ENCODE results near the gene TSPAN32.

TSPAN32 gene

DNA sequence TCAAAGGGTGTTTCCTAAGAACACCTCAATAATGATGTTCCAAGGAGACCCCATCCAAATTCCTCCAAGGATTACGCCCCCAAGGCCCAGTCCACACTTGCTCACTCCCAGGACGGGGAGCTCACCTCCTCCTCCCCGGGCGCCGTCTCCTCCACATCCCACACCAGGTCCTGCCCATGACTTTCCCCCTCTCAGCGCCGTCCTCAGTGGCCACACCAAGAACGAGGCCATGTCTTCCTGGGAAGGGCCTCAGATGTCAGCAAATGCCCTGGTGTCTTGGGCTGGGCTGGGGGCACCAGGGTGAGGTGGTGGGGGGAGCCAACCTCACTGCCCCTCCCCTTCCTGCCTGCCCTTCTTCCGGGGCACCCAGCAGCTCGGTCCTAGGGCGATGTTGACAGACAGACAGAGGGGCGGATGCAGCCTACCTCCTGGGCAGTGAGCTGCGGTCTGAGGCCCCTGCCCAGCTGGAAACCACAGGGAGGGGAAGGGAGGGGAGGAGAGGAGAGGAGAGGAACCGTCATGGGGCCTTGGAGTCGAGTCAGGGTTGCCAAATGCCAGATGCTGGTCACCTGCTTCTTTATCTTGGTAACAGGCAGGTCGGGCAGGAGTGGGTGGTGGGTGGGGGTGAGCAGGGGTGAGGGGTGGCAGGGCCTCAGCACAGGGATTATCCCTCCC lies at the start of gene TSPAN32, which contains the start of gene C11orf21:
TSS of gene TSPAN32 (plus strand) at position 383 of the 675 bp plus-strand sequence. CDS start at position 520, 137 bp downstream.
TSS of gene C11orf21 (minus strand) at position 288 of the 675 bp plus-strand sequence. CDS start at position 178, 110 bp downstream.
- DNase-seq = peak; percentile 85

GRCh38 chr11:2252018-2252417 lies 49.8 kb upstream of the TSPAN32 start:
- DNase-seq = no peak

DNA sequence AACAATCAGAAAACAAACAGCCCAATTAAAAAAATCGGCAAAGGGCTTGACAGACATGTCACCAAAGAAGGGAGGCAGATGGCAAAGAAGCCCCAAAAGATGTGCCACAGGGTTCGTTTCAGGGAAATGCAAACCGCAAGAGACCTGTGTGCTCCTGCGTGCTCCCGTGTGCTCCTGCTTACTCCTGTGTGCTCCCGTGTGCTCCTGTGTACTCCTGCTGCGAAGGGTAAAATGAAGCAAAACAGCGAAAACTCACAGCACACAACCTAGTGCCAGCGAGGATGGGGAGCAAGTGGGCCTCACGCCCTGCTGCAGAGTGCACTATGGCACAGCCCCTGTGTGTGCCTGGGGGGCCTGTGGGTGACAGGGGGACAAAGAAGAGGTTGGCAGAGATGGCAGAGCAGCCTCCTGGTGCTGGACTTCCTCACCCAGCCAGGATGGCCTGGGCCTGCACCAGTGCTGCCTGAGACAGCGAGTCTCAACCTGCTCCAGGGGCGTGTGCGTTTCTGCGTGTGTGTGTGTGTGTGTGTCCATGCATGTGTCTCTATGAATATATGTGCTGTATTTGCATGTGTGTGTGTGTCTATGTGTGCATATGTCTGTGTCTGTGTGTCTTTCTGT lies 45.4 kb upstream of the TSPAN32 start:
- no peak for DNase-seq

DNA sequence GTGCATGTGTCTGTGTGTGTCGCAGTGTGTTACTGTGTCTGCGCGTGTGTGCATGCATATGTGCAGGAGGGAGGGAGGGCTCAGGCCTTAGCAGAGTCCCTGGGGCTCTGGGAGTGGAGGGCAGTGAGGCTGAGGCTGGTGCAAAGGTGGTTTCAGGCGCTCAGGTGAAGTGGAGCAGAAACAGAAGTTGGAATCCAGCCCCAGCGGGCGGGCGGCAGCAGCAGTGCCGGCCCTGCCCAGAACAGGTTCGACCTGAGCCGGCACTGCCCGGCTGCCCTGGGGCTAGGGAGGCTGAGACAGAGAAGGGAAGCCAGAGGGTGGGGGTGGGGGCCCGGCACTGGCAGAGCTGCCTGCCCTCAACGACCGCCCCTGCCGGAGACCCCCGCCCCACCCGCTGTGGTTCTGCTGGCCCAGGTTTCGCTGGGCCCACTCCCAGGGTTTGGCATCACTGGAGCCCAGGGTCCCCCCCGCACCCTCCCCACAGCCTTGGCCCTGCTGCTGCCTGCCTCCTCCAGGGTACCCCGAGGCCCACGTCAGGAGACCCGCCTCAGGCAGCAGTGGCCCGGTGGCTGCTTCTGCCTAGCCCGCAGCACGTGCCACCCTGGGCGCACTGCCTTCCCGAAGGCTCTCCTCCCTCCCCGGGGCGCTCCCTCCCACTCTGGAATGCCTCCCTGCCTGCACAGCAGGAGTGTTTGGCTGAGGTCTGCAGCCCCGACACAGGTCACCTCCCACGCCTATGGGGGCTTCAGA lies 44.7 kb upstream of the TSPAN32 start:
- DNase-seq = no peak

GRCh38 chr11:2258501-2259465 lies 43.0 kb upstream of the TSPAN32 start:
- DNase-seq = no peak

DNA sequence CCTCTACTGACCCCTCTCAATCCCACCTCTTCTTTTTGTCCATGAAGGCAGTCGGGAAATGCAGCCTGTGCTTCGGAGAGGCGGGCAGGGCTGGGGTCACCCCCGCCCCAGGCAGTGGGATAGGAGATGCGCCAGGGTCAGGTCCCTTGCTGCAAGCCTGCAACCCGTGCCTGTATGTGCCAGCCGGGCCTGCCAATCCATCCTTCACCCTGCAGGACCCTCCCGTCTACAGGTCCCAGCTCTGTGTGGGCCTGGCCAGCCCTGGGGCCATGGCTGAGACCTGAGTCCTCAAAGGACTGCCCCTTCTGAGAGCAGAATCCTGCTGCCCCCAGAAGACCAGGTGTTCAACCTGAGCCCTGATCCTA lies 42.4 kb upstream of the TSPAN32 start:
- DNase-seq = no peak

GRCh38 chr11:2259897-2260451 lies 41.8 kb upstream of the TSPAN32 start:
- no peak for DNase-seq

DNA sequence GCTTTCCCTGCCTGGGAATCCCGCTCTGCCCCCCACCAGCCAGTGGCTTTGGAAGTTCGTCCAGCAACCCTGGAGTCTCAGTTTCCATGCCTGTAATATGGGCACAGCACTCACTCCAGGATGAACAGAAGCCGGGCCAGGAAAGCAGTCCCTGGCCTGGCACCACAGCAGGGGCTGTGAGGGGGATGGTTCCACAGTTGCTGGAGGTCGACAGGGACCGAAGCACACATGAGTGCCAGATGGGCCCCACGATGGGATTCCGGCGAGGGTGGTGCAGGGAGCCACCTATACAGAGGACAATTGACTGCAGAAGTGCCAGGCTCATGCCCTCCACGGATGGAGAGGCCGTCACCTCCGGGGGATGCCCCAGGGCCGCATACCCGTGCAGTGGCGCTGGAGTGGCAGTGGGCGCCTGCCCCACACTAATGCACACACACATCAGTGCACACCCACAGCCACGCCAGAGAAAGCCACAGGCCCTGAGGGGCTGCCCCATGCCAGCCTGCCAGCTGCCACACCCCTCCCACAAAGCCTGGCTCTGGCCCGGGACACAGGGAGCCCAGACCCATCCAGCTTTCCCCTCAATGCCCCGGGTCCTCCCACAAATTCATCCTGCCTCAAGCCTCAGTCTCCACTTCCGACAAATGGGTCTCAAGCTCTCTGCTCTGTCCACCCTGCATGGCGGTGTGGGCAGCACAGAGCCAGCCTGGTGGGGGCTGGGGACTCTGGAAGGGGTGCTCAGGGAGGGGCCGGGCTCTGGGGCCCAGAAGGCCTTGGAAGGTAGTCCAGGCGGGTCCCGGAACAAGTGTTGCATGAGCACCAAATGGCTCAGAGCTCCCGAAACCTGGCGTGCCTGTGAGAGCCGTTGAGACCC lies 41.1 kb upstream of the TSPAN32 start:
- no peak for DNase-seq

GRCh38 chr11:2261436-2262230 lies 40.2 kb upstream of the TSPAN32 start:
- no peak for DNase-seq

GRCh38 chr11:2262301-2263070 lies 39.3 kb upstream of the TSPAN32 start:
- DNase-seq = no peak

- no peak for DNase-seq
These were observed 38.7 kb upstream of the TSPAN32 start for GRCh38 chr11:2263071-2263565.

- DNase-seq = no peak
These were observed 38.0 kb upstream of the TSPAN32 start for GRCh38 chr11:2263724-2264360.

GRCh38 chr11:2264366-2265053 lies 37.3 kb upstream of the TSPAN32 start:
- DNase-seq = no peak

DNA sequence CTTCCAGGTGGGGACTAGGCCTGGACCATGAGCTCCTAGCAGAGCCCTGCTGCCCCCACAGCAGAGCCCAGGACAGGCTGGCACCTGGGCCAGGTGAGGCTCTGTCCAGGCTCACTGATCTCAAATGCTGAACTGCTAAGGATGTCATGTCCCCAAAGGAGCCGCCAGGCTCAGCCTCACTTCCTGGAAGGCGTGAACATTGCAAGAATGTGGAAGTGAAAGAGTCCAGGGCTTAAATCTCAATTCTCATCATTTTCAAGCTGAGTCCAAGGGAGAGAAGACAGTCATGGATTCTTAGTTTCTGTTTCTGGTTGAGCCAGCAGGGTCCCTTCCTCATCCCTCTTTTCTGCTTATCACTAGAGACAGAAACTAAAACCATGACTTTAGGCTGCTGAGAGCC lies 36.4 kb upstream of the TSPAN32 start:
- DNase-seq = peak; percentile 25

DNA sequence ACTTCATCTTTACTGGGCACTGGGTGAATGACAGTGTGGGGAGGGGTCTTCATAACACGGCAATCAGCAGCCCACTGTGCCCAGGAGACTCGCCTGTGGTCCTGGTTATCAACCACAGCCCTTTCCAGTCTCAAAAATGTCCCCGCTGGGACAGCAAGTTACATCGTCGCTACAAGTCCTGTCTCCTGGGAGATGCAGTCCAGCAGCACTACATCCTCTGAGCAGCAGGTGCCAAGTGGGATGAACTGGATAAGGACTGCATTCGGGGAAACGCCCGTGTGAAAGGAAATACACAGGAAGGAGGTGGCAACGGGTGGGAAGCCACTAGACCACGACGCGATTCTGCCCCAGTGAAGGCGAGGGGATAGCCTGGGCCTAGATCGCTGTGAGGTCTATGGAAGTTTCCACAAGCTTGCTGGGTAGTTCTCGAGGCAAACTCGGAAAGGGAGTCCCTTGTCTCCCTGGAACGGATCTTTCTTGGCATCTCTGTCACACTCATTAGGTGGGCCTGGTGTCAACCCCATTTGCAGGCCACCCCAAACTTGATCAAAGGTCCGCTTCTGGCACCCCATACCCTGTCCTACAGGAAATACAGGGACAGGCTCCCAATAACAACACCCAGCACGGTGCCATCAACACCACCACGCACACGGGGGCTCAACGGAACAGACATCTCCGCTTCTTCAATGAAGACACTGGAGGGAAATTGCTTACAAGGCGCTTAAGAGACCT lies 35.8 kb upstream of the TSPAN32 start:
- no peak for DNase-seq

GRCh38 chr11:2266586-2267305 lies 35.1 kb upstream of the TSPAN32 start:
- no peak for DNase-seq

DNA sequence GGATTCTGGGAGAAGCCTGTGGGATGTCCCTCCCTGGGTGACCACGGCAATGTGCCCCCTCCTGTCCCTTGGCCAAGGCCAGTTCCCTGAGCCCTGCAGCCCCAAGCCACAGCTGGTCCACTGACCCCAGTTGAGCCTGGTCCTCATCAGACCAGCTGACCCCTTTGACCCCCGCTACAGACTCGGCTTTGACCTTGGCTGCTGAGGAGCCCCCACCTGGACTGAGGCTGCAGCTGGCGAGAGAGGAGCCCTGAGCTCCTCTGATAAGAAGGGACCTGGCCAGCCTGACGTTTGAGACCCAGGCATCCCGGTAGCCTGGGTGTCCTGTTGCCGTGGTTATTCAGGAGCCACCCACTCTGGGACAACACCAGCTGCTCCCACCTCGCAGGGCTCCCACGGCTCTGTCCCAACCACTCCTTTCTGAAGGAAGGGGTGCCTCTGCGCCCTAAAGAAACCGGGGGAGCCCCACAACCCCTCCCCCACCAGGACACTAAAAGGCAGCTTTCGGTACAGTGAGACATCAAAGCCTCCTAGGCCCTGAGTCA lies 34.4 kb upstream of the TSPAN32 start:
- no peak for DNase-seq

Data from CD4-positive, alpha-beta T cell treated with Interleukin-21 for 1 hour (primary cell).